ENCODE measurements around the gene CDC123. TPM values are rescaled to one million over a fixed set of nuclear protein-coding genes. Genes with fewer than 3 reads are reported as not detected.

The CDC123 gene
- total RNA-seq, result 81.1 and 84.6 TPM in 2 replicates

GRCh38 chr10:12195603-12196506 lies at the start of gene CDC123, which contains the start of gene NUDT5:
Gene CDC123, plus strand, starts transcription at chr10:12196188. Its CDS starts 58 bp downstream, at chr10:12196246.
Gene NUDT5, minus strand, starts transcription at chr10:12195891. Its CDS starts 9,600 bp downstream, at chr10:12186291.
- POLR2A ChIA-PET, result interaction anchor here (0.5 to 2.0 kb wide), 18 partner anchors 14 to 708 kb away, joined by 3 to 23 read pairs (median 6); partner anchors contain the start of gene UPF2
- no peaks in the 10 kb centered on the region for H3K9me3 Mint-ChIP-seq
- peak within 1 kb of the TSS; percentile 93 for H3K4me3 Mint-ChIP-seq
- CTCF ChIA-PET, result interaction anchor here (0.7 to 2.7 kb wide), 7 partner anchors 17 to 904 kb away, joined by 3 to 18 read pairs (median 3); partner anchors contain the start of gene OPTN
- no peak for TF ChIP-seq CTCF (IDR thresholded peaks at IDR 0.05)
- DNase-seq (peak; percentile 81), ATAC-seq (ENCODE audit: low read depth) (peak; percentile 92)
- H3K27ac Mint-ChIP-seq, result peak within 1 kb of the TSS; percentile 99
- peaks cover 41% of the 10 kb centered on the region for H3K36me3 Mint-ChIP-seq (ENCODE audit: low read depth)
- intact Hi-C loops (cut with micrococcal nuclease), result loop anchor here (1.0 to 10.0 kb wide), 12 partner anchors 15 to 1031 kb away; partner anchors contain the start of genes CAMK1D, DHTKD1, SEC61A2 and UPF2
- peaks cover 49% of the 10 kb centered on the region for H3K4me1 Mint-ChIP-seq
- H3K27me3 Mint-ChIP-seq, result no peaks in the 10 kb centered on the region

DNA sequence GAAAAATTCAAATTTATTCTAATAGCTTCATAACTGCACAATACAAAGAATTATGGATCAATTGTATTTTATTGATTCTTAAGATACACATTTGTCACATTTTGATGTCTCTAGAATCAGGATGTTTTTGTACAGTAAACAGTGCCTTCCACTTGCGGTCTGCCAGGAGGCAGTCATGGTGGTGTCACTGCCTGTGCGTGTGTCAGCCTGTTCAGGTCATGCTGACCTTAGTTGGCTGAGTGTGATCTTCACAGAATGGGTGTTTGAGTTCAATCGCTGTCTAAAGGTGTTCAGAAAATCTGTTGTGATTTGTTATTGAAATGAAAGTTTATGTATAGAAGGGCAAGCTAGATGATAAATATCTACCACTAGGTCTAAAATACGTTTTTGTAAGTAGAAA lies 45.8 kb upstream of the CDC123 start:
- ATAC-seq (ENCODE audit: low read depth) (no peak), DNase-seq (no peak)
- TF ChIP-seq CTCF (IDR thresholded peaks at IDR 0.05), result no peak
- Mint-ChIP-seq H3K36me3 (ENCODE audit: low read depth) (peaks cover 52% of the 10 kb centered on the region), H3K9me3 (no peaks in the 10 kb centered on the region), H3K27me3 (no peaks in the 10 kb centered on the region), H3K4me3 (no peak overlapping the region), H3K27ac (no peak overlapping the region), H3K4me1 (no peaks in the 10 kb centered on the region)
- intact Hi-C loops (cut with micrococcal nuclease), result no loop called here
- CTCF ChIA-PET, result no interaction called here
- POLR2A ChIA-PET, result no interaction called here

GRCh38 chr10:12154516-12154915 lies 41.5 kb upstream of the CDC123 start:
- TF ChIP-seq CTCF (IDR thresholded peaks at IDR 0.05), result no peak
- ATAC-seq (ENCODE audit: low read depth) (no peak), DNase-seq (no peak)
- no peak overlapping the region for H3K4me3 Mint-ChIP-seq
- no peak overlapping the region for H3K27ac Mint-ChIP-seq
- H3K36me3 Mint-ChIP-seq (ENCODE audit: low read depth), result peaks cover 68% of the 10 kb centered on the region
- intact Hi-C loops (cut with micrococcal nuclease), result no loop called here
- POLR2A ChIA-PET, result no interaction called here
- H3K27me3 Mint-ChIP-seq, result no peaks in the 10 kb centered on the region
- H3K4me1 Mint-ChIP-seq, result no peaks in the 10 kb centered on the region
- H3K9me3 Mint-ChIP-seq, result no peaks in the 10 kb centered on the region
- CTCF ChIA-PET, result no interaction called here

GRCh38 chr10:12156367-12157123 lies 39.4 kb upstream of the CDC123 start:
- Mint-ChIP-seq H3K36me3 (ENCODE audit: low read depth) (peaks cover 65% of the 10 kb centered on the region), H3K4me3 (no peak overlapping the region), H3K4me1 (no peaks in the 10 kb centered on the region), H3K9me3 (no peaks in the 10 kb centered on the region), H3K27ac (no peak overlapping the region), H3K27me3 (no peaks in the 10 kb centered on the region)
- intact Hi-C loops (cut with micrococcal nuclease), result no loop called here
- ChIA-PET POLR2A (no interaction called here), CTCF (no interaction called here)
- TF ChIP-seq CTCF (IDR thresholded peaks at IDR 0.05), result no peak
- no peak for ATAC-seq (ENCODE audit: low read depth)
- DNase-seq, result no peak

- no peak for ATAC-seq (ENCODE audit: low read depth)
- POLR2A ChIA-PET, result no interaction called here
- CTCF ChIA-PET, result no interaction called here
- Mint-ChIP-seq H3K27ac (no peak overlapping the region), H3K36me3 (ENCODE audit: low read depth) (peaks cover 70% of the 10 kb centered on the region), H3K9me3 (no peaks in the 10 kb centered on the region), H3K4me3 (no peak overlapping the region), H3K27me3 (no peaks in the 10 kb centered on the region), H3K4me1 (no peaks in the 10 kb centered on the region)
- intact Hi-C loops (cut with micrococcal nuclease), result no loop called here
- no peak for DNase-seq
- no peak for TF ChIP-seq CTCF (IDR thresholded peaks at IDR 0.05)
These were observed 37.9 kb upstream of the CDC123 start for GRCh38 chr10:12158111-12158510.

Data from activated B cell treated with CpG ODN at 0.5 μM for 24 hours (primary cell).